ENCODE results near the gene MOB3B.
"Not testable (repeated sequence)": the region's sequence is repeated elsewhere in the genome, so short reads cannot be mapped to it uniquely, and the experiment has no call there.

MOB3B gene

DNA sequence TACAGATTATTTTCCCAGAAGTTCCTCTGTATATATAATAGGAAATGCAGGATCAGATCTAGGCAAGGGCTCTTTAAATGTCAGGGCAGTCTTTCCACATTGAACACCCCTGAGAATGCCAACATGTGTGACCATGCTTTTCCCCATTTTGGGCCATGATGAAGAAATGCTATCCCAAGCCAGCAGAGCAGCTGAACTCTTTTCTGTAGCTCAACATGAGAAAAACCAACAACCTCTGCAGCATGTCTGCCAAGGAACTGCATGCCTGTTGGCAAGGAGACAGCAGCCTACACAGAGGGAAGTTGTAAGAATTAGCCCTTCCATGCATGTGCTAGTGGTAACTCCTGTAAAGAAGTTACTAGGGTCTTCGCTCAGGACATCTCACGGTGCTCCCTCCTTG lies 15.1 kb downstream of the MOB3B start:
- peak; percentile 41 for DNase-seq

DNA sequence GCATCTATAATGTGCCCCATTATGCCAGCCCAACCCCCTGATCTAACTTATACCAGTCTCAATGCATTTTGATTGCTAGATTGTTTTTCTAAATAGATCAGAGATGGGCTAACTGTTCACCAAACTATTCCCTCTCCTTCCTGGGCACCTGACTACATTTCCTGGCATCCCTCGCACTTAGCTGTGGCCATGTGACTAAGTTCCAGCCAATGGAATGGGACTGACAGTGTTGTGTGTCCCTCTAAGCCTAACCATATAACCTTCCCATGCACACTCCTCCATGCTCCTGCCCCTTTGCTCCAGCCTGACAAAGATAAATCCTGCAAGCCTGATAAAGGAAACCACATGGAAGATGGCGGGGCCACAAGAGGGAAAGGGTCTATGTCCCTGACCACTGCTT lies 17.8 kb downstream of the MOB3B start:
- DNase-seq, result no peak

DNA sequence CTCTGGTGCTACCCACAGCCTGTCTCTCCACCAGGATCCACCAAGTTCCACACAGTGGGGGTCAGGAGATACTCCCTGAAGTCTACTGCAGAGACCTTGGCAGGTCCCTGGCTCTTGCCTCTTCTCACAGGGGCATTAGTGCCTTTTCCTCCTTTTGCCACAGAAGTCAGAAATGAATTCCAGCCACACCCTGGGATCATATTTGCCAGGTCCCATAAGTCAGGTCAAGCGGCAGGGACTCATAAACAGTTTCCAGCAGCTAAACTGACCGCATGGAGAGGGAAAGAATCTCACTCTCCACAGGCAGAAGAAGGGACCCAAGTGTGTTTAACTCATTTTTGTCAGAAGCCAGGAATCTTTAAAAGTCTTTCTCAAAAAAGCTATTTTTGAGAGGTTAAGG lies 18.8 kb downstream of the MOB3B start:
- DNase-seq, result no peak

DNA sequence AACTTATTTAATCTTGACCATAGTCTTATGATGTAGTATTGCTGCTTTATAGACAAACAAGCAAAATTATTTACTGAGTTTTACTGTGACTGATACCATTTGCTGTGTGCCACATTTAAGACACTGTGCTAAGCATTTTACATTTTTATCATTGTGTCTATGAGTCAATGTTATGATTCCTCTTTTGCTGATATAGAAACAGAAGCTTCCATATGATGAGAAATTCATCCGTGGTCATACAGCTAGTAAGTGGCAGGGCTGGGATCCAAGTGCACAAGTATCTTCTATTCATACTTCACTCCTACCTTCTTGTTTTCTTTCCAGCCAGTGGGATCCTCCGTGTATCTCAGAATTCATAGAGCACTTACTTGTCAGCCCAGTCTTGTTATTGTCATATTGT lies 22.6 kb downstream of the MOB3B start:
- DNase-seq, result peak; percentile 58

DNA sequence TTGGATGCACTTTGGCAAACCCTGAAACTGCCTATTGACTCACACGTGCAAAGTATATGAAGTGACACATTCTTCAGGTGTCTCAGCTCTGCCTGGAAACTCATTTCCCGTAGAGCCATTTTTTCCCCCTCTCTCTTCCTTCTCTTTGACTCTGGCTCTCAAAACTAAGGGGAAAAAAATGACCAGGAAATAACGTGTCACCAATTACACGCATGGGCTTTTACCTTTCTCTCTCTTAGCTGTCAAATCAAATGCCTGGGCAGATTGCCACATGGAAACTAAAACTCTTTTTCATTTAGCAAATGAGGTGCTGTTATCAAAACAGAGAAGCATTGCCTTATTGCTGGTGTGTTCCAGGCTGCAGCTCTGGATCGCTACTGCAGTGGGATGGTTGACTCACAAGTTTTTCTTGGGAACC lies 23.9 kb downstream of the MOB3B start:
- DNase-seq, result no peak

DNA sequence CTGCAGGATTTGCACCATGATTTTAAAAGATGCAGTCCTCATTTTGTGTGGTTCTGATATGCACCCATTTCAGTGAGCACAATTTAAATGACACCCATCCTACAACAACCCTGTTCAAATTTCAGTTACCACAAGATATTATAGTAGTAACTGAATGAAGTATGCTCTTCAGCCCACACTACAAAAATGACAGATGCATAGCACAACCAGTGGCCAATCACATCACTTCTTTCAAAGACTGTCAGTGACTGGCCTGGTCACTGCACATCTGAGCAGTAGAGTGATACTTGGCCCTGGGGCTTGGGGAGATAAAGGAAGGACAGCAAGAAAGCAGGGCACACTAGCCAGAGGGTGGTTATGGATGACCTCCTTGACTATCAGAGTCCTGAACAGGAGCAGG lies 25.4 kb downstream of the MOB3B start:
- DNase-seq, result no peak

DNA sequence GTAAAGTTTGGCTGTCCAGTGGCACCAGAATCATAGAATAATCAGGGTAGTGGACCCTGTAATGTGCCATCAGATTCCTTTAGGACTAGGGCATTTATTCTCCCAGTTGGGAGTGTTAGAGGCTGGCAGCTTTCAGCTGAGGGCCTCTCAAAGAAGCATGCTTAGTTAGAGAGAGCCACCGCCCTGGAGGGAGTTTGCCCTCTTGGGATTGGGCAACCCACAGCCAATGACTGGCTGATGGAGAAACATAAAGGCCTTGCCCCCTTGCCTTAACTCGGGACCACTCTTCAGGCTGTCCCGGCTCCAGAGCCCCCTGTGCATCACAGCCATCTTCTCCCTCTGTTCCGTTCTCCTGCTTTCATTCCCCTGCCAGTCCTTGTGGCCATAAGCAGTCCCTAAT lies 26.0 kb downstream of the MOB3B start:
- no peak for DNase-seq

DNA sequence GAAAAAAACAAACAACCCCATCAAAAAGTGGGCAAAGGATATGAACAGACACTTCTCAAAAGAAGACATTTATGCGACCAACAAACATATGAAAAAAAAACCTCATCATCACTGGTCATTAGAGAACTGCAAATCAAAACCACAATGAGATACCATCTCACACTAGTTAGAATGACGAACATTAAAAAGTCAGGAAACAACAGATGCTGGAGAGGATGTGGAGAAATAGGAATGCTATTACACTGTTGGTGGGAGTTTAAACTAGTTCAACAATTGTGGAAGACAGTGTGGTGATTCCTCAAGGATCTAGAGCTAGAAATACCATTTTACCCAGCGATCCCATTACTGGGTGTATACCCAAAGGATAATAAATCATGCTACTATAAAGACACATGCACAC lies 28.7 kb downstream of the MOB3B start:
- not testable (repeated sequence) for DNase-seq

DNA sequence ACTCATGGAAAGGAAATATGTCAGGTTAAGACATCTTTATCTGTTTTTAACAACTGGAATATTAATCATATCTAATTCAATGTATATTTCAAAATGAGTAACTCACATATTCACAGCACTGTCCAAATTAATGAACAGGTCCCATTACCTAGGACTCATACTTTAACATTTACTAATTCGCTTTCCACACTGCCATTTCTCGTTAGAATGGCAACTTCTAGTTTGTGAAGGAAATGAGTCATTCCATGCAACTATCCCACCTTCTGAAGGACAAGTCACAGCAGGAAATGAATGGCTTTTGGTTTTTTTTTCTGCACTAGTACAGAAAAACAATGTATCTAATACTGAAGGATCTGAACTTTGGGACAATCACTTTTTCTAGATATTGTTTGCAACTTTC lies 30.2 kb downstream of the MOB3B start:
- peak; percentile 87 for DNase-seq

DNA sequence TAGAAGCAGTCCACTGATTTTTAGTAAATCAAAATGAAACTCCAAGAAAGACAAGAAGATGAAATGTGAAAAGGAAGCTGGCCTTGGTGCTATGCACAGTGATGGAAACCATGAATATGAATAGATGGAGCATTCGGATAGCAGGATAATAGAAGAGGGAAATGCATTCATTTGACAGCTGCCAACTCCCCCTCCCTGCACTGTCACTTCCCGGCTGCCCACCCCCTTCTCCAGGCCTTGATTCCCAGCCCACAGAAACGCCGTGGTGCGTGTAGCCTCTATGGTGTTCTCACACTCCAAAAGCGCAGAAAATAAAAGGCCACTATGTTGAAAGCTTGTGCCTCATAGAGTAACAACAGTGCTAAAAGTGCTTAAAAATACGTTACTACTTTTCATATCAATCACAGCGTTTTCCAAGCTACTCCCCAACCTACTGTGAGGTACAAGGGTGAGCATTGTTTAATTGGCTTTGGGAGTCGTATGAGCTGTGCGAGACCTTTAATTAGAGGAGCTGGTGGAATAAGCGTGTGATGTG lies 31.7 kb downstream of the MOB3B start:
- no peak for DNase-seq

DNA sequence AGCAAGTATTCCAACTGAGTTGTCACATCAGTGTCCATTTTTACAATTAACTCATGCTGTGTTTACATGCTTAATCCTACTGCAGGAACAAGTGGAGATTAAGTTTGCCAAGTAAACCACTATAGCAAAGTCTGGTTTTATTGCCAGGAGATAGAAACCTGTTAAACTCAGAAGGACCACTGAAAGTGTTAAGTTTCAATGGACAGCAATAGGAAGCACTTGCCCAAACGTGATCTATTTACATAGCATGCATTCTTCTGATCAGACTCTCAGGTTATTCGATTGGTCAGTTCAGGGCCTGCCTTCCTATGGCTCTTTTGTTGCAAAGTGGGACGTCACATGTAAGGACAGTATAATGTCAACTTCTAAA lies 33.5 kb downstream of the MOB3B start:
- no peak for DNase-seq

DNA sequence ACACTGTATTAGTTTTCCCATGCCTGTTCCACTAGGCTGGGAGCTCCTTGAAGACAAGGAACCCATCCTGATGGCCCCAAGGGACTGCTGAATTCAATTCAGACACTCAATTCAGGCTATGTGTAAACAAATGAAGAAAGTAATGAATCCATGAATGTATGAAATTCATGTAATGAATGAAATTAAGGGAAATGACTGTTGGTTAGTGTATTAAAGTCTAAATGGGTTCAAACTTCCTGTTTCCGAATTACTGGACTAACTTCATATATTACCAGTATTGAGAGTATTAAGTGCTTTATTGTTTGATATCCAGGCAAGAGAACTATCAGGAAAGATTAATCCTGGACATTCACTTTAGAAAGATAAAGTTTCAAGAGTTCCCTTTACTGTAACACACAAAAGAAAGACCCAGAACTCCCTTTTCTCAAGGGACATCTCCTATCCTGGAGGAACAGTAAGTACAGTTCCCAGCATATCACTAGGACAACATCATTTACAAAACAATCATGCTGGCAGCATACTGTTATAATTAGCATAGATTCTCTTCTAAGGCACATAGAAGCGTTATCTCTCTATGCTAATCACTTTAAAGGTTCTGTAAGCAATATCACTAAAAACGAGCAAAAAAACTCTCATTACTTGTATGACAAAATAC lies 34.0 kb downstream of the MOB3B start:
- DNase-seq, result peak; percentile 51

DNA sequence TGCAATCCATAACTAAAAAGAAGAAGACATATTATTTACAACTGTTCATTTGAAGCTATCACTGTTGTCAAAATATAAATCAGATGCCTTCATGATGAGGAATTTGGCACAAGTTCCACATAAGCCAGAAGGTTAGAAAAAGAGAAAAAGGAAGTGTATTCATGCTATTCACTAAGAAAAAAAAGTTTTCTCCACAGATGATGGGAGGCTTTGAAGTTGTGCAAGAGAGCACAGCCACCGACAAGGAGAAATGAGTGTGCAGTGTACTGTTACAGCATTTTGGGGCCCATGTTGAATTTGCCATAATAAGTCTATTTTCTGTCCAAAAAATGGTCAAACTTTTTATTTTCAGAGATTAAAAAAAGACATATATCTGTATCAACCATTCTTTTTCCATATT lies 38.5 kb downstream of the MOB3B start:
- DNase-seq, result peak; percentile 84

DNA sequence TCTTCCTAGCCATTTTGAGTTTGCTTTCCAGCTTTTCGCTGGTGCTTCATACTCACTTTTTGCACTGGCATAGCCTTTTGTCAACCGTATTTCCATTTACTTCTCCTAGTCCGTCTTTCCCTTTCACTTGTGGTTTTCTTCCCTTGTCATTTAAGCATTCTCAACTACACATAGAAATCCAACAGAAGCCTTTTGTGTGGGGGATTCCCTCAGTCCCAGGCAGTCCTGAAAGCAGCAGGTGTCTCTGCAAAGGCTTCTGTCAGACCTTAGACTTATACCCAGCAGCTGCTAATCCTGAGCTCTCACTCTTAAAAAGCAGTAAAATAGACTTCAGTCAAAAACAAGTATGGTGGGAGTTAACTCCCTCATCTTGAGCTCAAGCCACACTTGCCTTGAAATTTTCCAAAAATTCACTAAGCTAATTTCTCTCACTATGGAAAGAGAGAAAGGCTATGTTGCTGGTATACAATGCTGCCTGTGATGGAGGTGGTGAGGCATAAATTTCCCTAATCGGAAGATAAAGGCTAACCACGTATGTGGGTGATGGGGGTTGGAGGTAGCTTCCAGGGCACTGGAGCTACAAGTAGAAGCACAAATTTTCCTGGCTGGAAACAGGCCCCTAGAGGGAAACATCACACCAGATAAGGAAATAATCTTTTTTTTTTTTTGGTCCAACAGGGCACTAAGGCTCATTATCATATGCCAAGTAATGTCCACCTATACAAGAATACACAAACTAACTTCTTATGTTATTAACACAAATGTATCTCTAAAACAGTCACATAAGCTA lies 40.3 kb downstream of the MOB3B start:
- DNase-seq, result peak; percentile 18

DNA sequence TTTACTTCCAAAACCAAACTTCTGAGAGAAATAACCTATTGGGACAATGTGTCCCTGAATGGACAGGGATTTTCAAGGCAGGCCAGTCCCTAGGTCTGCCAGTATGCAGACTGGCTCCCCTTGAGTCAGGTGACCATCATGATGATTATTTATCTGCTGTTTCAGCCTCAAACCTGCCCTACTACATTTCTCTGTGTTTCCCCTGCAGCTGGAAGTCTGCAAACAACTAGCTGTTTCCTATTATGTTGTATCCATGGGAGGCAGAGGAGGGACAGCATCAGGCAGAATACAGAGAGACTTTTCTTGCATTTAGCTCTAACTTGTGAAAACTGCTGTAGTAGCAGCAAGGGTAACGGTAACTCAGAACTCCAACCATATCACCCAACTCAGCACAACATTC lies 41.7 kb downstream of the MOB3B start:
- DNase-seq, result no peak

DNA sequence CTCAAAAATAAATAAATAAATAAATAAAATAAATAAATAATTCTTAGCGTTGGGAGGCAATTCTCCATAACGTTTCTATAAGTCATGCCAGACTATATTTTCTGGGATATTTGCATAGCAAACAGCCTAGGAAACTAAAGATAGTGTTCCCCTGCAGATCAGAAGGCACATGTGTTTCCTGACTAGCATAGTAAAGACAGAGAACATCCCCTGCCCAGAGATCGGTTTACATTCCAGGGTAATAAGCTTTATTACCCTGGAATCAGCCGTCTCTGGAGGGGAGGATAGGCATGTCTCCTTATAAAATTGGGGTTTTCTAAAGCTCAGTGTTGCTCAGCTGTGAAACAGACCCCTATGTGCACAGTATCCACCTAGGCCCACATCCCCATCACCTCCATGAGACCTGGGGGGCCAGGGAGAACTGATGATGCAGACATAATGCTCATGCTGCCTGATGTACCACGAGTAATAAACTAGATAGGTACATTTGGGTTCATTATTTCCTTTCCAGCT lies 42.4 kb downstream of the MOB3B start:
- DNase-seq, result no peak

DNA sequence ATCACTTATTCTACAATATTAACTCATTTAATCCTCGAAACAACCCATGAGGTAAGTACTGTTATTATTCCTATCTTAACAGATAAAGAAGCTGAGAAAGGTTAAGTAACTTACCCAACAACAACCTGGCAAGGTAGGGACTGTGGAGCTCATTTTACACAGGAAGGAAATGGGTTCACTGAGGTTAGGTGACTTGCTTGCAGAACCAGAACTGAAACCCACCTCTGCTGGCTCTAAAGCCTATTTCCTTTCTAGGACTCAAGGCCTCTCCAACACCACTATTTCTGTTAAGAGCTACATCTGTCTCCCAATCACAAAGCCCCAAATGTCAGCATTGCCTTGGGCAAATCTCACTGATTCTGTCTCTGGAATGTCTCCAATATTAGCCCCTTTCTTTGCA lies 44.5 kb downstream of the MOB3B start:
- no peak for DNase-seq

DNA sequence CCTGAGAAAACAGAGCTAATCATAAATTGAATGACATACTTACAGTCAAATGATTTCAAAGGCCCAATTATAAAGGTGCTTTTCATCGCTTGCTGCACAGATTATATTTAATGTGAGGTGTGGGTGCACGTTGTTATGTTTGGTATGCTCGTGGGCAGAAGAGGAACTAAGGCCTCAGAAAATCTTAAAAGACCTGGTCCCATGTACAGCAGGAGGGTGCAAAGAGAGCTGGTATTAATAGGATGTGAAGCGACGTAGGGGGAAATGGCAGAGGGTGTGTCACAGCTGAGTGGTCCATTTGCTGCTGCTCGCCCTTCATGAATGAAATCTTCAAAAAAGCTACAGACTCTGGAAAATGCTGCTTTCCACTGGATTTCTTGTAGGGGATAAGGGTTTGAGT lies 46.0 kb downstream of the MOB3B start:
- DNase-seq, result no peak

DNA sequence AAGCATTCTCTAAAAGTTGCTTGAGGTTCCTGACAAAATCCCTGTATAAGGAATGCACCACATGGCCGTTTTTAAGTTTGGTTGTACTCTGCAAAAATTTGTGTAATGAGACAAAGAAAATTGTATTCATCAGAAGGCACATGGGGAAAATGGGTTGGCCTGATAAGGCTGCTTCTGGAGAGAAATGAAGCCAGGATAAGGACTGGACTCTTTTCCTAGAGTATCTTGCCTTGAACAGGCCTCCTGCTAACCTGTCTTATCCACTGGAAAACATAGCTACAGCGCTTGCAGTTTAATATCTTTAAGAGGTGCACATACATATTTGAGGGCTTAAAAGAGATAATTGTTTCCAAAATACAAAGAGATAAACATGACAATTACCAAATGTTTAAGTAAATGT lies 46.9 kb downstream of the MOB3B start:
- DNase-seq, result no peak

DNA sequence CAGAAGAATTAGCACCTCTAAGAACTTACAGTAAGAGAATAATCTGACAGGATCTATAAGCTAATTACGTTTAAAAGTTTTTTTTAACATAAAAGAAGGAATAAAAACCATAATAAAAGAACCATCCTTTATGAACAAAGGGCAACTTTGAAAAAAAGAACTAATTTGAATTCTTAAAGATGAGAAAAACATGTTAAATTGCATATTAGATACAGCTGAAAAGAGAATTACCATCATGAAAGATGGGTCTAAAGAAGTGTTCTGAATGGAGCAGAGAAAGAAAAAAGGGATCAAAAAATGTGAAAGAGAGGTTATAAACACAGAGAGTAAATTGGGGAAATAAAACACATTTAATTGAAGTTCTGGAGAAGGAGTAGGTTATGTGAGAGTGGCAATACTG lies 51.3 kb downstream of the MOB3B start:
- no peak for DNase-seq

DNA sequence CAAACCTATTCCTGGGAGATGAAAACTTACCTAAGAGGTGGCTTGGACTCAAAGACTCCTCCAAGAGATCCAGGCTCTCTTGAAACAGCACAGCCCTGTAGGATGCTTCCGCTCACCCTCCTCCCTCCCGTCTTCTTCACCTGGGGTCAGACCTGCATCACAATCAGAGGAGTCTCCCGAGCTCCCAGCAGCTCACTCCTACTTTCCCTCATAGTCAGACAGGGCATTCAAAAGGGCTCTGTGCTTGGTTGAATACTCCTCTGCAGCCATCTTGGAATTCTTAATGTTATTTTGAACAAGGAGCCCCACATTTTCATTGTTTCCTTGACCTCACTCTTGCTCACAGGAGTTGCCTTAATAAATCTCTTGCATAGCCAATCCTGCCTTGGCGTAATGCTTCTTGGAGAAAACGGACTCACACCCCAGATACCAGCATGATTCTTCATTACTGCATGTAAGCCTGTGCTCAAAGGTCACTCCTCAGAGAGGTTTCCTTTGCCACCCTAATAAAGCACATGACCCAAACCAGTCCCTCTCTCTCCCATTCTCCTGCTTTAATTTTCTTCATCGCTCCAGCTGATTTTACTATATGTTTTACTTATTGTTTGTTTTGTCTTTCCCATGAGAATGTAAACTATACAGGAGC lies 52.6 kb downstream of the MOB3B start:
- no peak for DNase-seq

DNA sequence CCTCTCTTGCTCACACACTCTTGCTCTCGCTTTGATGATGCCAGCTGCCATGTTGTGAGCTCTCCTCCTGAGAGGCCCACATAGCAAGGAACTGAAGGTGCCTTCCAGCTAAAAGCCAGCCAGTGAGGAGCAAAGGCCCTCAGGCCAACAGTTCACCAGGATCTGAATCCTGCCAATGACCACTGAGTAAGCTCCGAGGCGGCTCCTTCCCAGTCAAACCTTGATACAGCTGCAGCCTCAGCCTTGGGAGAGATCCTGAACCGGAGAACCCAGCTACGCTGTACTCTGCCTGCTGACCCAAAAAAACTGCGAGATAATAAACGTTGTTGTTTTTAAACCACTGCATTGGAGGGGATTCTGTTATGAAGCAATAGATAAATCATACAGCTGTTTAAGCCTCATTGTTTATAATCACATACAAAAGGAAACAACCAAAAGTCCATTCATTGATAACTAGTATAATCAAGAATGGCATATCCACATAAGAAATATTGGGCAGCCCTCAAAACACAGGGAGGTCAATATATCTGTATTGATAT lies 54.5 kb downstream of the MOB3B start:
- DNase-seq, result no peak

DNA sequence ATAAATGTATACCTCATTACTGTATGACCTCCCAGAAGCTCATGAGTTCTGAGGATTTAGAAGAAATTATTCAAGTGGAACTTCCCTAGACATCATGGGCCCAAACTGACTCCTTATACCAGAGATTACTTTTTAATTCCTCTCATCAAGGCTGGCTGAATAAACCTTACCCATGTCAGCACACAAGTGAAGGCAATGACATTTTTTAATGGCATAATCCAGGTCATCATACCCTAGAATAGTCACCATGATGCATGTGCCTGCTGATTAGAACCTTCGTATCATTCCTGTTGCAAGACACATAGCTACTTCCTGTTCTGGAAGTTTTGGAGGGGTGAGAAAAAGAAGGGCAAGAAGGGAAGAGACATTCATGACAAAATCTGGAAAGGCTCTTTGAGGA lies 55.3 kb downstream of the MOB3B start:
- DNase-seq, result peak; percentile 52

DNA sequence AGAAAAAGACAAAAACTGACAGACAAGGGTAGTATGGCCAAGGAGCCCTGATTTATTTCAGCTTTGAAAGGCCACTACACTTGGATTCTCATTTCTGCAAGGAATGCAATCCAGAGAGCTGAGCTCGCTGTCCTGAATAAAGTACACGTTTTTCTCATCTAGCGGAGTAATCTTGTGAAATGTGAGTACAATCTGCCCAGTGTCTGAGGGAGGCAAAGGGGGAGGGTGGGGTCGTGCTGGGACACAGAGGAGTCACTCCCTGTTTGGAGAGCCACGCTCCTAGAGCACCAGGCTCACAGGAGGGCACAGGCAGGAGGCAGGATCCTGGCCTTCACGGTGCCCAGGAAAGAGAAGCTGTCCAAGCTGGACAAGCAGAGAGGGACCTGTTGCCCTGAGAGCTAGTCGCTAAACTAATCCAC lies 56.5 kb downstream of the MOB3B start:
- DNase-seq, result no peak
